SK-N-SH treated with all-trans-retinoic acid at 6 μM for 48 hours (cell line): ENCODE results near the gene GOT1.

ENCODE experiments used
- PATZ1 ChIP-seq: fragments of 250-450 bp; sonication (Bioruptor Pico); IDR thresholded peaks from 2 replicates; pipeline ENCODE4 v1.8.0; 2020; ENCODE audit warnings: mild to moderate bottlenecking, moderate library complexity, borderline replicate concordance
- POU6F1 ChIP-seq: fragments of 250-450 bp; sonication (Bioruptor Pico); IDR thresholded peaks from 2 replicates; pipeline ENCODE4 v1.8.0; 2021; ENCODE audit warnings: low read depth, mild to moderate bottlenecking, moderate library complexity, borderline replicate concordance
- TCF4 ChIP-seq: fragments of 250-450 bp; sonication (Bioruptor Pico); IDR thresholded peaks from 2 replicates; pipeline ENCODE4 v1.8.0; 2021; ENCODE audit warnings: mild to moderate bottlenecking, moderate library complexity, borderline replicate concordance
- ZFP3 ChIP-seq: fragments of 250-450 bp; sonication (Bioruptor Pico); IDR thresholded peaks from 2 replicates; pipeline ENCODE4 v1.5.0; 2020; ENCODE audit warnings: mild to moderate bottlenecking, moderate library complexity

GRCh38 chr10:99406149-99406548 lies 24.3 kb downstream of the GOT1 start:
- TF ChIP-seq ZFP3 (CRISPR knock-in tag) (no peak), POU6F1 (CRISPR knock-in tag) (no peak), PATZ1 (CRISPR knock-in tag) (no peak), TCF4 (CRISPR knock-in tag) (no peak)
